Tibial nerve (tissue), 4 donors: ENCODE data around the gene FBN1.

Experiments used
- CTCF ChIP-seq, 5 experiments: fragments of 200-600 bp in 3 of 5; fragments of 450-650 bp in 2 of 5; sonication (generic) in 3 of 5; IDR thresholded peaks; one replicate each; pipeline ENCODE4 v1.5.1; 2016 to 2019; ENCODE audit warnings: antibody characterized with exemption in 5 of 5, mild to moderate bottlenecking in 3 of 5, moderate library complexity in 2 of 5
- EP300 ChIP-seq, 2 donors: sonication (generic); formaldehyde crosslinking; IDR thresholded peaks; one replicate each; pipeline ENCODE4 v1.6.1; 2017; ENCODE audit warnings: antibody characterized with exemption in 2 of 2, mild to moderate bottlenecking in 1 of 2
- POLR2A ChIP-seq, 2 donors: fragments of 450-650 bp; IDR thresholded peaks; one replicate each; pipeline ENCODE4 v1.6.1; 2017; ENCODE audit warnings: antibody characterized with exemption in 2 of 2, mild to moderate bottlenecking in 2 of 2, moderate library complexity in 2 of 2

GRCh38 chr15:48627260-48627940 lies 18.1 kb downstream of the FBN1 start:
- TF ChIP-seq CTCF (IDR thresholded peaks at IDR 0.05) (no peak), POLR2A (IDR thresholded peaks at IDR 0.05) (no peak), EP300 (IDR thresholded peaks at IDR 0.05) (no peak)
